HG03565 (cell line): Measurements from ENCODE around the gene MAU2.

Source experiments
- ATAC-seq: cut with Tn5 transposase; IDR thresholded peaks from one replicate; pipeline ENCODE4 v1.9.1; 2021; ENCODE audit warnings: mild to moderate bottlenecking, moderate library complexity; ENCODE audit not compliant: unreplicated experiment

Gene MAU2

DNA sequence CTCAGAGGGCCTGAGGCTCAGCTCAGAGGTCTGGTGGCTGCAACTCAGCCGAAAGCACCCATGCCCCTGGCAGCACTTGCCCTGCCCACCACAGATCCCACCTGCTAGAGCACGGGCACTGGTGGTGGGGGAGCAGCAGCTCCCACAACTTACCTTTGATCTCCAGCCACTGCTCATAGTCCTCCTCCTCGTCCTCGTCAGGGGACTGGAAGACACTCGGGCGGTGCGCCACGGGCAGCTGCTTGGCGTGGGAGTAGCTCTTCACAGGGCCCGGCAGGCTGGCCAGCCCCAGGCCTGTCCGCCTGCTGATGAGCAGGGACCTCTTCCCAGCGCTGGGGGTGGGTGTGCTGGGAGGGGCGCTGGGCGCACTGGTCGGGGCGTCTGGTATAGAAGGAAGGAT lies 14.9 kb upstream of the MAU2 start:
- no peak for ATAC-seq

GRCh38 chr19:19306191-19306590 lies 14.4 kb upstream of the MAU2 start:
- ATAC-seq: no peak

- no peak for ATAC-seq
These were observed 12.3 kb upstream of the MAU2 start for GRCh38 chr19:19308373-19308772.

DNA sequence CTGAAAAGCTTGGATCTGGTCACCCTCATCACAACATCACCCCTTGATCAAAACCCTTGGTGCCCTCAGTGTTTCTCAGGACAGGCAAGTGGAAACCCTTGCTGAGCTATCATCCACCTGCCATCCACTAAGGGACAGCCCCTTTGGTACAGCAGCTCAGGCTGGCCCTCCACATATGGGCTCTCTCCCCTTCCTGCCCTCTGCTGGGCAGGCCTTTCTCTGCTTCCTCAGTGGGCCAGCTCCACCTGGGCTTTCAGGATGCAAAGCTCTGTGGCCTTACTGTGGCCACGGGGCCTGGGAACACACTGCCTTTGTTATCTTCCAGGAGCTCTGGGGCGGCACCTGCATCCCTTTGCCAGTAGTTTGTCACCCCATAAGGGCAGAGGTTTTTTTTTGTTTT lies 5.2 kb upstream of the MAU2 start:
- no peak for ATAC-seq

GRCh38 chr19:19316082-19316481 lies 4.5 kb upstream of the MAU2 start:
- ATAC-seq: no peak

GRCh38 chr19:19319732-19320360 lies 783 bp upstream of the MAU2 start:
- no peak for ATAC-seq

GRCh38 chr19:19321141-19321577 lies 530 bp downstream of the MAU2 start:
- ATAC-seq: no peak

- ATAC-seq: no peak
These were observed 3.6 kb downstream of the MAU2 start for GRCh38 chr19:19324059-19324770.

- ATAC-seq: no peak
These were observed 7.0 kb downstream of the MAU2 start for GRCh38 chr19:19327672-19328071.

GRCh38 chr19:19329126-19329525 lies 8.5 kb downstream of the MAU2 start:
- ATAC-seq: no peak

DNA sequence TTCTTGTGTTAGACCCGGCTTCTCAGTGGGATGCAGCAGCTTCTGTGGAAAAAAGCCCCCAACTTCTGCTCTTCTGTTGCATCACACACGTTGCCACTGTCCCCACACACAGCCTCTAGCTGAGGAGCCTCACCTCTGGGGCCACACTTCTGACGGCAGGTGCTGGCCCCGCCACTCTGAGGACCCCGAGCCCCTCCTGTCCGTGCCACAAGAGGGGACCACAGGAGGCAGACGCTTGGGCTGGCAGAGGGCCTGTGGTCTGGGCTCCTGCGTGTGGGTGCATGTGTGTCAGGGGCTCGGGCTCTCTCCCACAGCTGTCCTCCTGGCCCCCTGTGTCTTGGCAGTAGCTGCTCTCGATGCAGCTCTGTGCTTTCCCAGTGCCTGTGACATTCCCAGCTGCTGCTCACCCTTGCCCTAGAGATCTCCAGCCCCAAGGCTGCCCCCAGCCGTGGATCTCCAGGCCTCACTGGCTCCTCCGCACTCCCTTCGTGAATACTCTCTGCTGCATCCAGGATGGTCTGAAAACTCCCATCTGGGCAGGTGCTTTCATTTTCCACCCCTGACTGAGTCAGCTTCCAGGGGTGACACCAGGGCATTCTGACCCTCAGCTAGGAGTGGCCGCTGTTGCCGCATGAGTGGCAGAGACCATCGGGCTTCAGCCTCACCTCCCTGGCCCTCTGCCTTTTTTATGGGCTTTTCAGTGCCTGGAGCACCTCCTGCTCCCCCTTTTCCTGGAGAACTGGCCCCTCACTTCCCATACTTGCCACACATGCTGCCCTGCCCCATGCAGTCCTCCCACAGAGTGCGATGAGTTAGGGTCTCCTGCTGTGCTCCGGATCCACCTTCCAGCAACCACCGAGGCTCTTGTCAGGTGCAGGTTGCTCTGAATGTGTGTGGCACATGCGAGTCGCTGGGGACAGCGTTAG lies 13.7 kb downstream of the MAU2 start:
- no peak for ATAC-seq

DNA sequence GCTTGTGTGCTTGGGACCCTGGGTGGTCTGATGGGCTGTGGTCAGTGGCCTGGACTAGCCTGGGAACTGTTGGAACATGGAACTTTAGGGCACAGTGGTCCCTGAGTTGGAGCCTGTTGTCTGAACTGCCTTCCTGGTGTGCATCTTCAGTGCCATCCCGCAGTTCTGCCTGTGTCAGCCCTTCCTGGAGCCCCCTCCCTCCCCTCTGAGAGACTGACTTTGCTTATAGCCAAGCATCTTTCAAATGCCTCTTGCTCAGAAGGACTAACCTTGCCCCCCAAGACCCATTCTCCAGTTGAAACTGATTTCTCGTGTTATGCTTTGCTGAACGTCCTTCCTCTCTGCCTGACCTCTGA lies 14.3 kb downstream of the MAU2 start:
- ATAC-seq: no peak

DNA sequence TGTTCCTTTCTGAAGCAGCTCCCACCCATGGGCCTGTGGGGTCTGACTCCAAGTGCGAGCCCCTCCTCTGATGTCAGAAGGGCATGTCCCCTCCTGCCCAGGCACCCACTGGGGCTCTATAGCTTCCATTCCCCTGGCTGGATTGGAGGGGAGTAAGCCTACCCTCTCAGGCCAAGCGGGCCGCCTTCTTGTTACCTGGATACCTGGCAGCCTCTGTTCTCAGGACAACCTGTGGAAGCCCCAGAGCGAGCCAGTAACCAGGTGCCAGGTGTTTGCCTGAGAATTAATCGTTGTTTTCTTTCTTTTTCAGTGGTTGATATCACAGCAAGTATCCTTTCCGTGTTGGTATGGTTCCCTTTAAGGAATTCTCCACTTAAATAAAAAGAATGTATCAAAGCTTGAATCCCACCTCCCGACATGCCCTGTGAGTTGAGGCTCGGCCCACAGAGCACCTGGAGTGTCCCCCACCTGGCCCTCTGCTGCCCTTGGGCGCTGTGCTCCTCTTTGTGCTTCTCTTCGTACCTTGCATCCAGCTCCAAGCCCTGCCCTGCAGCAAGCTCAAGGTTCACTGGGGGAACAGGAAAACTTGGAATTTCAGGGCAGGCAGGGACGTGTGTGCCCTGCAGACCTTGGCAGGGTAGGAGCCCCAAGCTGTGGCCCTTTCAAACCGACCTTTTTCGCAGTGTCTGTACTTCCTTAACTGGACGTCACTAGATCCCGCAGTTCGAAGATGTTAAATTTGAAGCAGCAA lies 15.0 kb downstream of the MAU2 start:
- no peak for ATAC-seq

DNA sequence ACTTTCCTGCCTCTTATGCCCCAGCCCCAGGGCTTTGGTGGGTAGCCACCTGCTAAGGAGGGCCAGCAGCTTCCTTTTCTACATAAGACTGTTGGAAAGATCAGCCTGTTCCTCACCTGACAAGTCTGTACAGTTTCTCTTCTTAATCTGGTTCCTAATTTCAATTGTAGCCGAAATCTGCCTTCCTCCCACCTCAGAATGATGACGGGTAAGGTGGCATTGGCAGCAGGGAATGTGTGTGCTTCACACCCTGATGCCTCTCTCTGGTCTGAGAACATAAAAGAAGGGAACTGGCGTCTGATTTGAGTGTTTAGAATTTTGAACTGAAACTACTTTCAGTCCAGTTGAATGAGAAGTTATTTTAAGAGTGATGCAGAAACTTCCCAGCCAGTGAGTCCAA lies 16.0 kb downstream of the MAU2 start:
- ATAC-seq: no peak

GRCh38 chr19:19337120-19337519 lies 16.5 kb downstream of the MAU2 start:
- ATAC-seq: no peak

DNA sequence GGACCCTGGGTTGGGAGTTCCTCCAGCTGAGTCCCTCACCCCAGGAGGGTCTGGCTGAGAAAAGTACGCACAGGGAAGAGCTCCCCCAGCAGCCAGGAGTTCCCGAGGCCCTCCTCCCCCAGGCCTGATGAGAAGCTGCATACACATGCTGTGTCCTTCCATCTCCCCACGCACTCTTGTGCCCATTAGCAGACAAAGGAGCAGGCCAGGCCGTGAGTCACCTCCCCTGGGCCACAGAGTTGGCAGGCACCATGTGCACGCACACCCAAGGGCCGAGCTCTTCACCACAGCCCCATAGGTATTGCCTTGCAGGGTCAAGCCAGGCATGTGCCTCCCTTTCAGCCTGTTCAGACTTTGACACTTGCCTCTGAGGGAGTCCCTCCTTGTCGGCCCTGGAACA lies 17.5 kb downstream of the MAU2 start:
- ATAC-seq: no peak

DNA sequence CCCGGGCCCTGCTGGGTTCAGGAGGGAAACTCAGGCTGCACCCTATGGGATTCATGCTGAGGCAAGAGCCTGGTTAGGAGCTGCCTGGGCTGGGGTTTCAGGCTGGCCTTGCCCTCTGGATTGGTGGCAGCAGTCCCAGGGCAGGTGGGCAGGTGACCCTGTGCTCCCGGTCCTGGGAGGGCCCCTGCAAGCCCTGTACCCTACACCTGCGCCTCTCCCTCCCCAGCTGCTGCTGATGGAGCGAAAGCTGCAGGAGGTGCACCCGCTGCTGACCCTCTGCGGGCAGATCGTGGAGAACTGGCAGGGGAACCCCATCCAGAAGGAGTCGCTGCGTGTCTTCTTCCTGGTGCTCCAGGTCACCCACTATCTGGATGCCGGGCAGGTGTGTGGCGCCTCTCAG lies 20.4 kb downstream of the MAU2 start:
- ATAC-seq: no peak

DNA sequence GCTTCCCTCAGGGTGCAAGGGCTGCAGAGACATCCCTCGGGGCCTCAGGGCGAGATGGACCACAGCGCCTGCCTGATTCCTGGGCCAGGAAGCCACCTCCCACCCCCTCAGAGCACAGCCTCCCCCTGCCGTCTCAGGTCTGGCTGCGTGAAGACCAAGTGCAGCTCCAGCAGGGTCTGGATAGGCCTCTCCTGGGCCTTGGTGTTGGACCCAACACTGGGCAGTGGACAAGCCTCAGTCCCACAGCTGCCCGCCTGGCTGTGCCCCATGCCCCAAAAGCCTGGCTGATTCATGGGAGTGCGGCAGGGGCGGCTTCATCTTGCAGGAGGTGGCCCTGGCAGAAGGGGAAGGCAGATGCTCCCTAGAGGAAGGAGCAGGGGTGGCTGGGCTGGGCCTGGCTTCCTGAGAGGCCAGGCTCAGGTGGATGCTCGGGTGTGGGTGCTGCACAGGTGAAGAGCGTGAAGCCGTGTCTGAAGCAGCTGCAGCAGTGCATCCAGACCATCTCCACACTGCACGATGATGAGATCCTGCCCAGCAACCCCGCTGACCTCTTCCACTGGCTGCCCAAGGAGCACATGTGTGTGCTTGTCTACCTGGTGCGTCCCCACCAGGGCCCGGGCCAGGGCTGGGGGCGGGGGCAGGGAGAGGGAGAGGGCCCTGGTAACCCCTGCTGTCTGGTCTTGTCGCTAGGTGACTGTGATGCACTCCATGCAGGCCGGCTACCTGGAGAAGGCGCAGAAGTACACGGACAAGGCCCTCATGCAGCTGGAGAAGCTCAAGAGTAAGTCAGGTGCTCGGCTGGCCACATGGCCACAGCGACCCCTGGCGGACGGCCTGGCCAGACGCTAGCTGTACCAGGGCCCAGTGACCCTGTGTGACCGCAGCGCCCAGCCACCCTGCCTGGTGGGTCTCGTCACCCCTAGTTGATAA lies 21.7 kb downstream of the MAU2 start:
- no peak for ATAC-seq

DNA sequence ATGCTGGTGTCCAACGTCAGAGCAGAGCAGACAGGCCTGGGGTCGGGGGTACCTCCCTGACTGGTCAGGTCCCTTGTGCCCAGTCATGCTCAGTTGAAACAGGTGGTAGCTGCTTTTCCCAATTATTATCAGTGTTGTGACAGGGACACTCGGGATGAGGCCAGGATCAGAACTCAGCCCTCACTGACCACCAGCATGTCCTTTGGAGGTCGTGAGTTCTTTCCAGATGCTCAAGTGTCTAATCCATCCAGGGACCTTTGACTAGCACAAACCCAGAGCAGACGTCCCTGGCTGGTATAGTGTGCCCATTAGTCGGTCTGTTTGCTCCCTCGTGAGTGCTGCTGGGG lies 22.4 kb downstream of the MAU2 start:
- no peak for ATAC-seq

DNA sequence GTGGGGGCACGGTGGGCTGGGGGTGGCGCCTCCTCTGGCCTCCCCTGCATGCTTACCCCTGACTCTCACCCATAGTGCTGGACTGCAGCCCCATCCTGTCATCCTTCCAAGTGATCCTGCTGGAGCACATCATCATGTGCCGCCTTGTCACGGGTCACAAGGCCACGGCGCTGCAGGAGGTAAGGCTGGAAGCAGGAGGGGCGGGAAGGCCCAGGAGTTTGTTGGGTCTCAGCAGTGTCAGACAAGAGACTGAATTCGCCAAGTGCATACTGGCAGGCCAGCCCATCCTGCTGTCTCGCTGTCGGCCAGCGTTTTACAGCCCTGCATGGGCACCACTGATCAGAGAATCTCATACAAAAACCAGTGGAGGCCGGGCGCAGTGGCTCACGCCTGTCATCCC lies 23.1 kb downstream of the MAU2 start:
- ATAC-seq: no peak
